ENCODE results near the gene PIK3R1.

The PIK3R1 gene

DNA sequence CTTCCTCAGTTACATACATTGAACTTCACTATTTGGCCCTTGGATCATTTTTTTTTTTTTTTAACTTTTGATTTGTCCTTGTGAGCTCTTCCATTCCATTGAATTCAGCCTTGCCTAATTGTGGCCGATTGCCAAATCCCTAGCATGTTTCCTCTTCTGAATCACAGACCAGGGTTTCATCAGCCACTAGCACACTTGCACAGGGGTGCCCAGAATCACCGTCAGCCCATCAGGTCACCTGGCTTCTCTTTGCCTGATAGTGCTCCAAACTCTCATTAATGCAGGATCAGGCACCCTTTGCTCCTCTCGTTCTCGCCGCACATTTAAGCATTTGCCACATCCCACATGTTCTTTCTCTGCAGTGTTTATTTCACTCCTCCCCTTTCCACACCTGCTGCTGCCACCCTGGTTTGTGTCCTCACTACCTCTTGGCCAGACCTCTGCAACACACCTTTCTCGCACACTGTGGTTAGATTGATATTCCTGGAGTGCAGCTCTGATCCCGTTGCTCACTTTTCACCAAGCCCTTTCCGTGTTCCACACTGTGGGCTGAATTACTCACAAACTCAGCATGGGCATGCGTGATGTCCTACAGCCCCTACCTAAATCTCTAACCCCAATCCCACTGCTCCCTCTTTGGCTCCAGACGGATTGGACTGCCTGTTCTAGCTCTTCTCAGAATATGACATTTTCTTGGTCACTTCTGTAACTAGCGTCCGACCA lies 9.8 kb downstream of the PIK3R1 start:
- H3K4me1 ChIP-seq (ENCODE audit: control insufficient read depth in 2 of 2, insufficient read depth in 2 of 2, low read length in 2 of 2), result peaks cover 32 to 54% of the 10 kb centered on the region in 2 donors
- no peaks in the 10 kb centered on the region for H3K27me3 ChIP-seq (ENCODE audit: control insufficient read depth in 2 of 2, insufficient read depth in 2 of 2, low read length in 2 of 2)
- H3K36me3 ChIP-seq (ENCODE audit: control insufficient read depth in 2 of 2, insufficient read depth in 2 of 2, low read length in 2 of 2), result peaks cover 13 to 17% of the 10 kb centered on the region in 2 donors
- H3K9ac ChIP-seq (ENCODE audit: low read depth in 1 of 2, low read length in 2 of 2), result peak overlapping the region in 1 of 2 donors; percentile 37
- peak overlapping the region; percentile 62 to 76 for H3K27ac ChIP-seq (ENCODE audit: low read depth in 2 of 2, low read length in 2 of 2)
- peak overlapping the region; percentile 27 to 30 for H3K4me3 ChIP-seq (ENCODE audit: low read length in 2 of 2)
- peaks cover 0 to 3% of the 10 kb centered on the region in 2 donors for H3K9me3 ChIP-seq (ENCODE audit: control insufficient read depth in 2 of 2, low read length in 2 of 2)

DNA sequence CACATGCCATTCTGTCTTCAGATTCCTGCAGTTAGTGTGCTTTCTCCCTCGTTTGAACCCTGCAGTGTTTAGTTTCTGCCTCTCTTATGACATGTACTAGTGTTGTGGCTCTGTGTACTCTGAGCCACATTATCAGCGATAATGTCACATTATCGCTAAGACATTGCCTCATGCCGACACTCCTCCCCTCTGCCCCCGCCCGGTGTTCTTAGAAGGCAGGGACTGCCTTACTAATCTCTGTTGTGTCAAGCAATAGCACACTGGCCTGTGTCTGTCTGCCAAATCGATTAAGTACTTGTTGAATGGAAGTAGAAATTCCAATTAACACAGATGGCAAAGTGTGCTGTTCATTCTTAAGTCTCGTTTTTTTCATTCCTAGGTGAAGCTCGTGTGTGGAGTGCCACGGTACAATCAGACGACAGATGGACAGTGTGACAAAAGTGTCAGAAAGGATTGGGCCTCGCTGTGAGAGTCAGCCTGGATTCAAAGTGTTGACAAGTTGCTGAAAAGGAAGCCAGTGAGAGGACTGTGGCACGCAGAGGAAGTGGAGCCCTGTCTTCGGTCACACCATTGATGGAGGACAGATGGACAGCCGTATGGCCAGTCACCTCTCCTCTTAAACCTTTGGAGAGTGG lies 10.5 kb downstream of the PIK3R1 start:
- peak overlapping the region in 1 of 2 donors; percentile 37 for H3K9ac ChIP-seq (ENCODE audit: low read depth in 1 of 2, low read length in 2 of 2)
- H3K4me3 ChIP-seq (ENCODE audit: low read length in 2 of 2), result peak overlapping the region; percentile 15 to 27
- H3K9me3 ChIP-seq (ENCODE audit: control insufficient read depth in 2 of 2, low read length in 2 of 2), result no peaks in the 10 kb centered on the region
- peaks cover 13 to 24% of the 10 kb centered on the region in 2 donors for H3K36me3 ChIP-seq (ENCODE audit: control insufficient read depth in 2 of 2, insufficient read depth in 2 of 2, low read length in 2 of 2)
- H3K27ac ChIP-seq (ENCODE audit: low read depth in 2 of 2, low read length in 2 of 2), result peak overlapping the region; percentile 62 to 76
- H3K27me3 ChIP-seq (ENCODE audit: control insufficient read depth in 2 of 2, insufficient read depth in 2 of 2, low read length in 2 of 2), result no peaks in the 10 kb centered on the region
- H3K4me1 ChIP-seq (ENCODE audit: control insufficient read depth in 2 of 2, insufficient read depth in 2 of 2, low read length in 2 of 2), result peaks cover 32 to 57% of the 10 kb centered on the region in 2 donors

- Histone ChIP-seq H3K4me1 (ENCODE audit: control insufficient read depth in 2 of 2, insufficient read depth in 2 of 2, low read length in 2 of 2) (peaks cover 34 to 60% of the 10 kb centered on the region in 2 donors), H3K4me3 (ENCODE audit: low read length in 2 of 2) (no peak overlapping the region), H3K9ac (ENCODE audit: low read depth in 1 of 2, low read length in 2 of 2) (peak overlapping the region in 1 of 2 donors; percentile 1), H3K36me3 (ENCODE audit: control insufficient read depth in 2 of 2, insufficient read depth in 2 of 2, low read length in 2 of 2) (peaks cover 15 to 24% of the 10 kb centered on the region in 2 donors), H3K9me3 (ENCODE audit: control insufficient read depth in 2 of 2, low read length in 2 of 2) (no peaks in the 10 kb centered on the region), H3K27ac (ENCODE audit: low read depth in 2 of 2, low read length in 2 of 2) (peak overlapping the region; percentile 62 to 76), H3K27me3 (ENCODE audit: control insufficient read depth in 2 of 2, insufficient read depth in 2 of 2, low read length in 2 of 2) (no peaks in the 10 kb centered on the region)
Observed at GRCh38 chr5:68226546-68227073, 11.1 kb downstream of the PIK3R1 start.

DNA sequence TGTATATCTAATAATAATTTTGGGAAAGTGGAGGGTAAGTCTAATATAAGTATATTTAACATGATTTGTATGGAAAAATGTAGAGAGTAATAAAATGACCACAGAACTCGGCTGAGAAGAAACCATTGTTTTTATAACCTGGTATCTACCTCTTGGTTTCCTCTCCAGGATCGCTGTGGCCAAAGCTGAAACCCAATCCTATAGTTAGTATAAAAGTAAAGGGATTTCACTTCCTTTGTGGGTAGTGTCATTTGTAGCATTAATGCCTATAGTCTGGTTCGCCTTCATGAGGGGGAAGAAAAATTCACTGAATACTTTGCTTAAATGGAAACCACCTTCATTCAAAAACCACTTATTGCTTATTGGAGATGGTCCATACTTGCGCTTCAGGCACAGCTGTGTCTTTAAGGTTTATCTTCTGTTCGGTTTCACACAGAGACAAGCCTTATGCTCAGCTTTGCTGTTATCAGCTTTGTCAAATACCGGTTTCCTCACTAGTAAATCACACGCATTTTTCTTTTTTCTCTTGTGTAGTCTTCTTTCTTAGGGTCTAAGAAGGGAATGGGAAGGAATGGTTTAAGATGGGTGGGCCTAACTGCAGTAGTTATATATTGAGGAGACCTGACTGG lies 12.1 kb downstream of the PIK3R1 start:
- Histone ChIP-seq H3K27me3 (ENCODE audit: control insufficient read depth in 2 of 2, insufficient read depth in 2 of 2, low read length in 2 of 2) (no peaks in the 10 kb centered on the region), H3K36me3 (ENCODE audit: control insufficient read depth in 2 of 2, insufficient read depth in 2 of 2, low read length in 2 of 2) (peaks cover 15 to 24% of the 10 kb centered on the region in 2 donors), H3K9ac (ENCODE audit: low read depth in 1 of 2, low read length in 2 of 2) (no peak overlapping the region), H3K4me1 (ENCODE audit: control insufficient read depth in 2 of 2, insufficient read depth in 2 of 2, low read length in 2 of 2) (peaks cover 27 to 56% of the 10 kb centered on the region in 2 donors), H3K4me3 (ENCODE audit: low read length in 2 of 2) (no peak overlapping the region), H3K9me3 (ENCODE audit: control insufficient read depth in 2 of 2, low read length in 2 of 2) (no peaks in the 10 kb centered on the region), H3K27ac (ENCODE audit: low read depth in 2 of 2, low read length in 2 of 2) (no peak overlapping the region)

GRCh38 chr5:68229416-68229815 lies 13.9 kb downstream of the PIK3R1 start:
- H3K4me1 ChIP-seq (ENCODE audit: control insufficient read depth in 2 of 2, insufficient read depth in 2 of 2, low read length in 2 of 2), result peaks cover 27 to 44% of the 10 kb centered on the region in 2 donors
- no peaks in the 10 kb centered on the region for H3K27me3 ChIP-seq (ENCODE audit: control insufficient read depth in 2 of 2, insufficient read depth in 2 of 2, low read length in 2 of 2)
- H3K36me3 ChIP-seq (ENCODE audit: control insufficient read depth in 2 of 2, insufficient read depth in 2 of 2, low read length in 2 of 2), result peaks cover 18 to 24% of the 10 kb centered on the region in 2 donors
- no peak overlapping the region for H3K9ac ChIP-seq (ENCODE audit: low read depth in 1 of 2, low read length in 2 of 2)
- no peak overlapping the region for H3K27ac ChIP-seq (ENCODE audit: low read depth in 2 of 2, low read length in 2 of 2)
- no peaks in the 10 kb centered on the region for H3K9me3 ChIP-seq (ENCODE audit: control insufficient read depth in 2 of 2, low read length in 2 of 2)
- H3K4me3 ChIP-seq (ENCODE audit: low read length in 2 of 2), result no peak overlapping the region

DNA sequence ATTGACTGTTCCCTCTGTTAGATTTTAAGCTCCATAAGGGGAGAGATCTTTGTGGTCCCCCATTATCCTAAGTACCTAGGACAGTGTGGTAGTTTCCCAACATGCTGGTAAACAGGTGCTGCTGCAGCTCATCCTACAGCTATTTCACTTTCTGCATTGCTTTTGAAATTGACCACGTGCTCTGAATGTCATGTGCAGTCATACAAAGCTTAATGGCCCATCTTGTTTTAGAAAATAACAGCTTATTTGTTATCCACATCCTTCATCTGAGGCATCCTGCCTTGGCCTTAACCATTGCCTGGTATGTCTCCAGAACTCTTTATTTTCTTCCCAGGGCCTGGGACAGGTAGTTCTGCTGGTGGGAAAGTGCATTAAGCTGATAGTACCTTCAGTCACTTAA lies 14.7 kb downstream of the PIK3R1 start:
- Histone ChIP-seq H3K27me3 (ENCODE audit: control insufficient read depth in 2 of 2, insufficient read depth in 2 of 2, low read length in 2 of 2) (no peaks in the 10 kb centered on the region), H3K4me3 (ENCODE audit: low read length in 2 of 2) (no peak overlapping the region), H3K27ac (ENCODE audit: low read depth in 2 of 2, low read length in 2 of 2) (no peak overlapping the region), H3K9me3 (ENCODE audit: control insufficient read depth in 2 of 2, low read length in 2 of 2) (no peaks in the 10 kb centered on the region), H3K9ac (ENCODE audit: low read depth in 1 of 2, low read length in 2 of 2) (no peak overlapping the region), H3K36me3 (ENCODE audit: control insufficient read depth in 2 of 2, insufficient read depth in 2 of 2, low read length in 2 of 2) (peaks cover 18 to 24% of the 10 kb centered on the region in 2 donors), H3K4me1 (ENCODE audit: control insufficient read depth in 2 of 2, insufficient read depth in 2 of 2, low read length in 2 of 2) (peaks cover 20 to 37% of the 10 kb centered on the region in 2 donors)

- H3K4me1 ChIP-seq (ENCODE audit: control insufficient read depth in 2 of 2, insufficient read depth in 2 of 2, low read length in 2 of 2), result peaks cover 8 to 24% of the 10 kb centered on the region in 2 donors
- no peak overlapping the region for H3K4me3 ChIP-seq (ENCODE audit: low read length in 2 of 2)
- peaks cover 13 to 18% of the 10 kb centered on the region in 2 donors for H3K36me3 ChIP-seq (ENCODE audit: control insufficient read depth in 2 of 2, insufficient read depth in 2 of 2, low read length in 2 of 2)
- H3K9me3 ChIP-seq (ENCODE audit: control insufficient read depth in 2 of 2, low read length in 2 of 2), result no peaks in the 10 kb centered on the region
- H3K9ac ChIP-seq (ENCODE audit: low read depth in 1 of 2, low read length in 2 of 2), result no peak overlapping the region
- H3K27ac ChIP-seq (ENCODE audit: low read depth in 2 of 2, low read length in 2 of 2), result no peak overlapping the region
- H3K27me3 ChIP-seq (ENCODE audit: control insufficient read depth in 2 of 2, insufficient read depth in 2 of 2, low read length in 2 of 2), result no peaks in the 10 kb centered on the region
Observed at GRCh38 chr5:68231414-68232076, 16.0 kb downstream of the PIK3R1 start.

DNA sequence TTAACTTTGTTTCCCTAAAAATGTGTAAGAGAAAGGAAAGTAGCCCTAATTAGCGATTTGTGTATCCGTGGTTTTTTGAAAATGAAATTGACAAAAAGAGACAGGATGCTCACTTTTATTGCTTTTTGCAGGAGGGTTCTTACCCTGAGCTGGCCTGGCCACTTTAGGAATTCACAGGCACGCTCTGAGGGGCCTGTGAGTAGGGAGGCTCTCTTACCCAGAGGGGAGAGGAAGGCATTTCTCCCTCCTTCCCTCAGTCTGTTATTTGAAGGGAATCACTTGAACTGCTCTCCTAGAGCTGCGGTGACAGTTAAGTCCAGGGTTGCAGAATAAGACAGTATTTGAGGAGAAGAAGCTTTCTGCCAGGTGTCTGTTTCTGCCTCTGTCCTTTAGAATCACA lies 16.7 kb downstream of the PIK3R1 start:
- Histone ChIP-seq H3K4me1 (ENCODE audit: control insufficient read depth in 2 of 2, insufficient read depth in 2 of 2, low read length in 2 of 2) (peaks cover 5 to 19% of the 10 kb centered on the region in 2 donors), H3K9ac (ENCODE audit: low read depth in 1 of 2, low read length in 2 of 2) (no peak overlapping the region), H3K27me3 (ENCODE audit: control insufficient read depth in 2 of 2, insufficient read depth in 2 of 2, low read length in 2 of 2) (no peaks in the 10 kb centered on the region), H3K27ac (ENCODE audit: low read depth in 2 of 2, low read length in 2 of 2) (no peak overlapping the region), H3K9me3 (ENCODE audit: control insufficient read depth in 2 of 2, low read length in 2 of 2) (no peaks in the 10 kb centered on the region), H3K4me3 (ENCODE audit: low read length in 2 of 2) (no peak overlapping the region), H3K36me3 (ENCODE audit: control insufficient read depth in 2 of 2, insufficient read depth in 2 of 2, low read length in 2 of 2) (peaks cover 8 to 11% of the 10 kb centered on the region in 2 donors)

GRCh38 chr5:68233075-68233474 lies 17.5 kb downstream of the PIK3R1 start:
- Histone ChIP-seq H3K4me1 (ENCODE audit: control insufficient read depth in 2 of 2, insufficient read depth in 2 of 2, low read length in 2 of 2) (peaks cover 7 to 13% of the 10 kb centered on the region in 2 donors), H3K27me3 (ENCODE audit: control insufficient read depth in 2 of 2, insufficient read depth in 2 of 2, low read length in 2 of 2) (no peaks in the 10 kb centered on the region), H3K9ac (ENCODE audit: low read depth in 1 of 2, low read length in 2 of 2) (no peak overlapping the region), H3K36me3 (ENCODE audit: control insufficient read depth in 2 of 2, insufficient read depth in 2 of 2, low read length in 2 of 2) (peaks cover 5 to 11% of the 10 kb centered on the region in 2 donors), H3K27ac (ENCODE audit: low read depth in 2 of 2, low read length in 2 of 2) (no peak overlapping the region), H3K4me3 (ENCODE audit: low read length in 2 of 2) (no peak overlapping the region), H3K9me3 (ENCODE audit: control insufficient read depth in 2 of 2, low read length in 2 of 2) (no peaks in the 10 kb centered on the region)

Data from mucosa of rectum (tissue), 2 donors.